Peyer's patch (tissue), 4 donors: ENCODE measurements around the gene AP2A2.

ENCODE experiments used
- POLR2A ChIP-seq, 2 donors: fragments of 450-650 bp; IDR thresholded peaks; one replicate each; pipeline ENCODE4 v1.5.1; 2017; ENCODE audit warnings: antibody characterized with exemption in 2 of 2, mild to moderate bottlenecking in 2 of 2, moderate library complexity in 2 of 2
- TF ChIP-seq, protein P1 (sequence below), 6 experiments: fragments of 450-650 bp in 4 of 6; fragments of 200-600 bp in 2 of 6; sonication (generic) in 1 of 6; IDR thresholded peaks; one replicate each; pipeline ENCODE4 v1.5.1; 2017 to 2019; ENCODE audit warnings: antibody characterized with exemption in 6 of 6, mild to moderate bottlenecking in 3 of 6, moderate library complexity in 1 of 6

DNA sequence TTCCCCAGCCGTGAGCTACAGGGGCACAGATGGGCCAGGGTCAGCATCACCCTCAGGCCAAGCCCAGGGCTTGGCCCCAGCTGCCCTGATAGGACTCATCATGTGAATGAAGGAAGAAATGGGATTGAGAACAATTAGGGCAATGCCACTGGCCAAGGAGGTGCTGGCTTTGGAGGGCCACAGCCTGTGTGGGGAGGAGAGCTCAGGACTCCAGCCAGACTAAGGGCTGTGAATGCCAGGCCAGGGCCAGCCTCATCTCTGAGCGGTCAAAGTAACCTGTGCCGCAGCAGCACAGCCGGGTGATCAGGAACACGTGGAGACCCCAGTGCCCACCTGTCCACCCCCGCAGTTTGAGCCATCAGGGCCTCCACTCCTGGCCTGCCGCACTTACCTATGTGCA lies 25.1 kb upstream of the AP2A2 start:
- TF ChIP-seq, protein P1, sequence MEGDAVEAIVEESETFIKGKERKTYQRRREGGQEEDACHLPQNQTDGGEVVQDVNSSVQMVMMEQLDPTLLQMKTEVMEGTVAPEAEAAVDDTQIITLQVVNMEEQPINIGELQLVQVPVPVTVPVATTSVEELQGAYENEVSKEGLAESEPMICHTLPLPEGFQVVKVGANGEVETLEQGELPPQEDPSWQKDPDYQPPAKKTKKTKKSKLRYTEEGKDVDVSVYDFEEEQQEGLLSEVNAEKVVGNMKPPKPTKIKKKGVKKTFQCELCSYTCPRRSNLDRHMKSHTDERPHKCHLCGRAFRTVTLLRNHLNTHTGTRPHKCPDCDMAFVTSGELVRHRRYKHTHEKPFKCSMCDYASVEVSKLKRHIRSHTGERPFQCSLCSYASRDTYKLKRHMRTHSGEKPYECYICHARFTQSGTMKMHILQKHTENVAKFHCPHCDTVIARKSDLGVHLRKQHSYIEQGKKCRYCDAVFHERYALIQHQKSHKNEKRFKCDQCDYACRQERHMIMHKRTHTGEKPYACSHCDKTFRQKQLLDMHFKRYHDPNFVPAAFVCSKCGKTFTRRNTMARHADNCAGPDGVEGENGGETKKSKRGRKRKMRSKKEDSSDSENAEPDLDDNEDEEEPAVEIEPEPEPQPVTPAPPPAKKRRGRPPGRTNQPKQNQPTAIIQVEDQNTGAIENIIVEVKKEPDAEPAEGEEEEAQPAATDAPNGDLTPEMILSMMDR (IDR thresholded peaks at IDR 0.05): no peak
- no peak for TF ChIP-seq POLR2A (IDR thresholded peaks at IDR 0.05)
